GM21737 (cell line): ENCODE results near the gene CDX2.

ENCODE experiments used
- ATAC-seq: cut with Tn5 transposase; IDR thresholded peaks from one replicate; pipeline ENCODE4 v1.9.1; 2021; ENCODE audit warnings: mild to moderate bottlenecking, moderate library complexity; ENCODE audit not compliant: unreplicated experiment

Gene CDX2

GRCh38 chr13:27933118-27933517 is 36.0 kb downstream of the CDX2 start:
- no peak for ATAC-seq

DNA sequence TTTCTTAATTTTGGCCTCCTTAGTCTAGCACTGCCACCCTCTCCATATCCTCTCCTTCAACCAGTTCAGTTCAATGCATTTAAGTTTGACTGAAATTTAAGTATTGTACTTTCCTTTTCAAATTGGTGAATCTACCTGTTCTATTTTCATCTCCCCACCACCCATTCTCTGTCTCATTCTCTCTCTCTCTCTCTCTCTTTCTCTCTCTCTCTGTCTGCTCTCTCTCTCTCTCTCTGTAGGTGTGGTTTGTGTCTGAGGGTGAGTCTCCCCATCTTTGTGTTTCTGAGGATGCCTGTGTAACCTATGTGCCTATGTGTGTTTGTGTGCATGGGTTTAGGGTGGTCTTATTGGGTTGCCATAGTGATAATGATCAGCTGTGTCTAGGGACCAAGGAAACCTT is 39.2 kb downstream of the CDX2 start:
- ATAC-seq: no peak

GRCh38 chr13:27928805-27929753 is 40.0 kb downstream of the CDX2 start:
- no peak for ATAC-seq

GRCh38 chr13:27928353-27928804 is 40.7 kb downstream of the CDX2 start:
- no peak for ATAC-seq

DNA sequence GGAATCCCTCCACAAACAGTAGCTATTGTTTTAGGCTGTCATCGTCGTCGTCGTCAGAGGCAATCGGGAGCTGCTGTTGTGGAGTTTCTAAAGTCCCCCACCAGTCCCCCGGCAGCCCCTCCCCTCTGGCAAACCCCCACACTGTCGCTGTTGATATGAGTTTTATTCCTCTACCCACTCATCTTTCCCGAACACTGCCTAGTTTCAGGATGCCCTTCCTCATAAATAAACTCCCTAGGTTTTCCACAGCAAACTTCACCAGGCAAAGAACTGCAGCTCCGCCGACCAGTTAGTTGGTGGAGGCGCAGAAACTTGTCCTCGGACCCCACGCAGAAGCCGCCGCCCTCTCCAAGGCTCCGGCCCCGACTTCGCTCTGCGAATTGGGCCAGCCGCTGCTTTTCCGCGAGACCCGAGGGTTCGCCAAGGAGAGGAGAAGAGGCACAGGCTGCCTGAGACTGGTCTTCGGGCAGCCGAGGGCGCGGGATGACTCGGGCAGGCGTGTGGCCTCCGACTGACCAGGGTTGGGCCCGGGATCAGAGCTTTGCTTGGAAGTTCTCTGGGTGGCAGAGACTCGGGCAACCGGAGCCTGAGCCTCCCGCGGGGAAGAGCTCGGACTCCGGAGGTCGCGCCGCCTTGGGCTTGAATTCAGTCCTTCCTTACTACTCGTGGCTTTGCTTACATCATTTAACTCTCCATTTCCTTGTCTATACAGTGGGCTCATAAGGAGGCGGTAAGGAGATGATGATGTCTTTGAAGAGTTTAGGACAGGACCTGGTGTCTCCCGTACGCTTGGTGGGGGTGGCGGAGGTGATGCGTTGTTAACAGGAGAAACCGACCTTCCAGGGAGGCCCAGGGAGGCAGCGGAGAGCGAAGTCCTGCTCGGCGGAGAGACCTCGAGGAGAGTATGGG is 41.4 kb downstream of the CDX2 start:
- ATAC-seq: no peak

DNA sequence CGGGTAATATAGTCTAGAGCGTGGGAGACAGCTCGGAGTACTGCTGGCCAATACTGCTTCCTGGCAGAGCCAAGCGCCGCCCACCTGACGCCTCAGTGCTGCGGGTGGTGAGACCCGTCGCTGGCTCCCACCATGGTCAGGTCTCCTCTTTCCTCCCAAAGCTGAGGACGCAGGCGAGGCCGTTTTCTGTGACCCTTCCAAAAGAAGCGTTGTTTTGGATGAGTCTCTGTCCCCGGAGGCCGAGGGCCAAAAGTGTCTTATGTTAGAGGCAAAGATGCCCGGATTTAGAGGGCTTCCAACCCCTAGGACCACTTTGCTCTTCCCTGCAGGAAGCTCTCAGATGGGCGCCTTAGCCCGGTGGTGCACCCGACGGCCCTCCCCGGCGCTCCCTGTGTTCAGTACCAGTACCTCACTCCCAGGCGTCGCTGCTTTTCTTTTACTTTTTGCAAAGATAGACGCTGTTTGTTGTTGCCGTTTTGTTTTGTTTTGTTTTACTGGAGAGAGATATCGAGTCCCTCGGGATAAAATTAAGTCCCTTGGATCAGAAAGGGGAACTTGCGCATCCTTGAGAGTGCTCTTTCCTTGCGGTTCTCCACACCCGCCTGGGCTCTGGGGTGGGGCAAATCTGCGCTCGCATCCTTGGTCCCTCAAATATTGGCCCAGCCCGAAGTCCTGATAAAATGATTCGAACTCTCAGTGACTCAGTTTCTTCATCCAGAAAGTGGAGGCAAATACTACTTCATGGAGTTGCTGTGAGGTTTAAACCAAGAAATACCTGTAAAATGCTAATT is 42.3 kb downstream of the CDX2 start:
- no peak for ATAC-seq

- ATAC-seq: no peak
These were observed 43.7 kb downstream of the CDX2 start for GRCh38 chr13:27925220-27925991.

- ATAC-seq: no peak
These were observed 44.5 kb downstream of the CDX2 start for GRCh38 chr13:27924529-27925141.

DNA sequence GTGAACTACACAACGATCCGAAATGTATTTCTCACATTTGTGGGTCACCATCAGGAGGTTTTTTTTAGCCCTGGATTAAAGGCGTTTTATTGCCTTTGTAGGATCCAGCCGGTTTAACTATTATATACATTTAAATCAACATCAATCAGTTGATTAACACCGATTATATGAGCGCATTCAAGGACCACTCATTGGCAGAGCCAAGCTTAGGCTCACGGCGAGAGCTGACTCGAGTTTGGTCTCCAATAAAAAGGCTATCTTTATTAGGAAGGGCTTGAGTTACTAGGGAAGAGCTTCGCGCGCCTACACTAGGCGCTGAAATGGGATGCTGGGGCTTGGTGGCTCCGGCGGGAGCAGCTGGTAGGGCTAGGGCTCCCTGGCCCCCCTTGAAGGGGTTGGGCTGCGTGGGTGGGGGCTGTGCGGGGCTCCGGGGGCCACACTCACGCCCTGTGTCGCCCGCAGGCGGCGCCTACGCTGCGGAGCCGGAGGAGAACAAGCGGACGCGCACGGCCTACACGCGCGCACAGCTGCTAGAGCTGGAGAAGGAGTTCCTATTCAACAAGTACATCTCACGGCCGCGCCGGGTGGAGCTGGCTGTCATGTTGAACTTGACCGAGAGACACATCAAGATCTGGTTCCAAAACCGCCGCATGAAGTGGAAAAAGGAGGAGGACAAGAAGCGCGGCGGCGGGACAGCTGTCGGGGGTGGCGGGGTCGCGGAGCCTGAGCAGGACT is 45.2 kb downstream of the CDX2 start:
- no peak for ATAC-seq

GRCh38 chr13:27922883-27923612 is 46.1 kb downstream of the CDX2 start:
- no peak for ATAC-seq

- ATAC-seq: no peak
These were observed 46.9 kb downstream of the CDX2 start for GRCh38 chr13:27921961-27922882.

GRCh38 chr13:27921421-27921960 is 47.6 kb downstream of the CDX2 start:
- no peak for ATAC-seq

GRCh38 chr13:27920677-27921420 is 48.3 kb downstream of the CDX2 start:
- ATAC-seq: no peak

- no peak for ATAC-seq
These were observed 49.0 kb downstream of the CDX2 start, which contains the start of gene PDX1 for GRCh38 chr13:27919934-27920676. PDX1 (plus strand) TSS chr13:27920000; CDS start chr13:27920139, 139 bp downstream.

GRCh38 chr13:27919659-27919933 is 49.5 kb downstream of the CDX2 start:
- ATAC-seq: no peak
